Activated CD4-positive, alpha-beta T cell treated with anti-CD3 and anti-CD28 coated beads for 1 hour (primary cell): ENCODE data around the gene ZNF41.
"Not testable (repeated sequence)": the region's sequence is repeated elsewhere in the genome, so short reads cannot be mapped to it uniquely, and the experiment has no call there.

Experiments used
- DNase-seq: peaks from one replicate; pipeline ENCODE4 v3.0.0-alpha.2; 2020

ZNF41 gene

GRCh38 chrX:47482512-47483305 lies at the start of gene ZNF41:
ZNF41 (minus strand) TSS chrX:47483222; CDS start chrX:47467481, 15,741 bp downstream.
- DNase-seq = peak; percentile 71

- no peak for DNase-seq
Measured at GRCh38 chrX:47530049-47530448, 47.0 kb upstream of the ZNF41 start.

- no peak for DNase-seq
Measured at GRCh38 chrX:47529548-47529947, 46.5 kb upstream of the ZNF41 start.

- DNase-seq = no peak
Measured at GRCh38 chrX:47523713-47524166, 40.7 kb upstream of the ZNF41 start.

- peak; percentile 66 for DNase-seq
Measured at GRCh38 chrX:47523297-47523696, 40.3 kb upstream of the ZNF41 start.

GRCh38 chrX:47518144-47518543 lies 35.1 kb upstream of the ZNF41 start:
- DNase-seq = no peak

GRCh38 chrX:47515941-47516665 lies 33.1 kb upstream of the ZNF41 start:
- DNase-seq = no peak

- DNase-seq = no peak
Measured at GRCh38 chrX:47514533-47515235, 31.7 kb upstream of the ZNF41 start.

GRCh38 chrX:47513034-47513965 lies 30.3 kb upstream of the ZNF41 start:
- not testable (repeated sequence) for DNase-seq

GRCh38 chrX:47512383-47512782 lies 29.4 kb upstream of the ZNF41 start:
- DNase-seq = not testable (repeated sequence)

GRCh38 chrX:47507153-47507867 lies 24.3 kb upstream of the ZNF41 start:
- no peak for DNase-seq

- no peak for DNase-seq
Measured at GRCh38 chrX:47503151-47503550, 20.1 kb upstream of the ZNF41 start.

- DNase-seq = no peak
Measured at GRCh38 chrX:47502316-47503125, 19.5 kb upstream of the ZNF41 start.

- no peak for DNase-seq
Measured at GRCh38 chrX:47501226-47502074, 18.4 kb upstream of the ZNF41 start.

- DNase-seq = no peak
Measured at GRCh38 chrX:47500554-47500953, 17.5 kb upstream of the ZNF41 start.

- DNase-seq = no peak
Measured at GRCh38 chrX:47499293-47499692, 16.3 kb upstream of the ZNF41 start.

GRCh38 chrX:47498411-47498810 lies 15.4 kb upstream of the ZNF41 start:
- DNase-seq = no peak

- DNase-seq = no peak
Measured at GRCh38 chrX:47497271-47497888, 14.4 kb upstream of the ZNF41 start.

GRCh38 chrX:47492133-47492532 lies 9.1 kb upstream of the ZNF41 start:
- DNase-seq = not testable (repeated sequence)
